ENCODE measurements around the gene MTUS2.

DNA sequence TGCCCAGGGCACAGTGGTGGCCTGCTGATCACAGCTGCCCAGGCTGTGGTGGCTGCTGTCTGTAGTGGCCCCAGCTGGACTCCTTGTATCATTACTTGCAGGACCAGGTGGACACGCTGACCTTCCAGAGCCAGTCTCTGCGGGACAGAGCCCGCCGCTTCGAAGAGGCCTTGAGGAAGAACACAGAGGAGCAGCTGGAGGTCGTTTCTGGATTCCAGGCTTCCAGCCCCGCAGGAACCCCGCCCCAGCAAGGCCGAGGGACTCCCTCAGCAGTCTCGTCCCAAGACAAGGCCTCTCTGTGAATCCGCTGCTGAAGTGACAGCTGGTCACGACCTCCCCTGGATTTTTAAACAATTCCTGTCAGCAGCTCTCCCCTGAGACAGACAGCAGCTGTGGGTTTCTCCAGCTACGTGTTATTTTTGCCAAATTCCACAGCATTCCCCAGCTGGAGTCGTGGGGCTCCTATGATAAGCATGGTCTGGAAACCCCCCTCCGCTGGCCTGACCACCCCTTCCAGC lies 677.1 kb downstream of the MTUS2 start:
- TF ChIP-seq CTCF (conservative IDR thresholded peaks at IDR 0.05; ENCODE audit: low read length) (no peak), EZH2phosphoT487 (IDR thresholded peaks at IDR 0.05; ENCODE audit: borderline replicate concordance) (no peak)
